HTERT RPE-1 (cell line): ENCODE measurements around the gene IGFBP7.

Experiments used
- in situ Hi-C: fragments of 300-500 bp; cut with MboI; formaldehyde crosslinking; loops from 4 replicates; pipeline ENCODE4 v1.14.3; 2020; ENCODE audit warnings: low sequenced_read_pairs

IGFBP7 gene

DNA sequence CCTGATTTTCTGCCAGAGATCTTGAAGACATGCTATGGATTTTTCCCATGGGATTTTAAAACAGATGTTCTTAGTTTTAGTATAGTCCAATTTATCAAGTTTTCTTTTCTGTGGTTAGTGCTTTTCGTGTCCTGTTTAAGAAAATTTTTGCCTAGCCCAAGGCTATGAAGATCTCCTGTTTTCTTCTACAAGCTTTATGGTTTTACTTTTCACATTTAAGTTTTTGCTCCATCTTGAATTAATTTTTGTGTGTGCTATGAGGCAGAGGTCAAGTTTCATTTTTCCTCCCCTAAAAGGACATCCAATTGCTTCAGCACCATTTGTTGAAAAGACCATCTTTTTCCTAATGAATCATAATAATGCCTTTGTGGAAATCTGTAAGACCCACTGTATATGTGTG is 65.9 kb downstream of the IGFBP7 start:
- in situ Hi-C loops, result no loop called here

DNA sequence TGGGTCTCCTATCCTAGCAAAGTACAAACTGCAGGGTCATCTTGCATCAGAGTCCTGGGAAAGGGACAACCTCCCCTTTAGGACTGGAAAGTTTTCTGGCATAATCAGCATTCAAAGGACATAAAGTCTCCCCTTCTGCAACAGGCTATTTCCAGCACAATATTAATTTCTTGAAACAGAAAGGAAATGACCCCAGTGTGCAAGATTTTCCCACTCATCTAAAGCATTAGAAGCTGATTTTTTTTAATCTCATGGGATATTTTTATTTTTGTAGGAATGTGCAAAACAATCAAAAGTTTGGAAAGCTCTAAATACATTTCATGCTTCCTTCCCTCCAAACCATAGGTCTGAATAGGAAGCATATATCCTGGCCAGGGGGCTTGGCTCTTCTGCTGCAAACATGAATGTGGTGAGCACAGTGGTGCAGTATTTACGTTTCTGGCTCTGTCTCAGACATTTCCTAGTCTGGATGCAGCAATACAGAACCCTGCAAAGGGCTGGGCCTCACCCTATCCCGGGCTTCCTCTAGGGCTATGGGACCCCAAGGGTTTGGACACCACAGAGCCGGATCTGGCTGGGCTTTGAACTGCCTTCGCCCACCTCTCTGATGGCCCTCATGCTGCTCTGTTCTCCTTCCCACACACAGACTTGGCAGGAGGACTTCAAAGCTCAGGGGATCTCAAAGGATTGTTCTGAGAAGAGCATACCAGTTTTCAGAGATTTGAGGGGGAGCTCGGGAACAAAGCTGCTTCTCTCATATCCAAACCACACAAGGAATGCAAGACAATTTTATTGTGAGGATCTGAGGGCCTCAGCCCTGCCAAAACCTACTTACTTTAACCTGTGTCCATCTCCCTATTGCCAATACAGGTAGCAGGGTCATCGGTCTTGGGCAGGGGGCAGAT is 66.6 kb downstream of the IGFBP7 start:
- in situ Hi-C loops, result no loop called here

DNA sequence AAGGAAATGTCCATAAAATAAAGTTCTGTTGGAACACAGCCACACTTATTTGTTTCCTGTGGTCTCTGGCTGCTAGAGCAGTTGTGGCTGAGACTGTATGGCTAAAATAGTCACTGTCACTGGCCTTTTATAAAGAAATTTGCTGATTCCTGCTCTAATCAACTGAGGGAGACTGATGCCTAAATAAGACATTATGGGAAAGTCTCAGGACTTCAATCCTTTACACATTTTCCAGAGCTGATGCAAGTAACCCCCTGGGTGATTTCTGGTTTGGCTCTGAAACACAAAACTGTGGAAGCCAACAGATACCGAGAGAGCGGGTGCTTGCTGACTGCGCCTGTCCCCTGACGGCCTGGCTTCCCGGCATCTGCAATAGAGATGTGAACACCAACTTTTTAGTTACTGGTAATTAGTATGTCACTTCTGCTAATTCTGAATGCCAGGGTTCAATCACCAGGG is 67.4 kb downstream of the IGFBP7 start:
- in situ Hi-C loops, result no loop called here

DNA sequence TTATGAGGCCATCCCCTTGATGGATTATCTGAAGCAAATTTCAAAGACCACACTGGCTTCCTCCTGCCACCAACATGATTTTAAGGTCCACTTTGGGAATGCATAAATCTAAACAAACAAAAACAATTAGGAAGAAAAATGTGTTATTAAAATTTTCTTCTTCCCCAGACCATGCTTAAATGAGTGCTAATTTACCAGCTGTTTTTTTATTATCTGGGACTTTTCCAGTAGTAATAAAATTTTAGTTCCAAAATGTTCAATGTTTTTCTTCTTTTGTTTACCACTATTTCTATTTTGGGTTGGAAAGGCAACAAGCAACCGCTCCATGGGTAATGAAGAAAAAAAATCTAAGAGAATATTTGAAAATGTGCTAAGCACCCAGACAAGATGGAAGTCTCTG is 69.2 kb downstream of the IGFBP7 start:
- in situ Hi-C loops, result no loop called here

DNA sequence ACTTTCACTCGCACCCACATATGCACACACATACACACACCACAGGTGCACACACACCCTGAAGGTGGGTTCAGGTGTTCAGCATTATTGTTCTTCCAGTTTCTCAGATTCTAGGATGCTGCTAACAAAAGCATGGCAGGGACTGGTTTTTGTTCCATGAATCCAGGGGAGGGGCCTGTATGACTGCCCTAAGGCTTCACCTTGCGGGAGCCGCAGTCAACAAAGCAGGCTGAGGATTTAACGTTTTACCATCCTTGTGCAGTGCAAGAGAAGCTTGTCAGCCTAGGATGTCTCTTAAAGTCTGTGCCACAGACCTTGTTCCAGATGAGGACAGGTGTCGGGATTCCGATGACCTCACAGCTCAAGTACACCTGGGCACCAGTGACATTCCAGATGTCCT is 69.7 kb downstream of the IGFBP7 start:
- in situ Hi-C loops, result no loop called here

DNA sequence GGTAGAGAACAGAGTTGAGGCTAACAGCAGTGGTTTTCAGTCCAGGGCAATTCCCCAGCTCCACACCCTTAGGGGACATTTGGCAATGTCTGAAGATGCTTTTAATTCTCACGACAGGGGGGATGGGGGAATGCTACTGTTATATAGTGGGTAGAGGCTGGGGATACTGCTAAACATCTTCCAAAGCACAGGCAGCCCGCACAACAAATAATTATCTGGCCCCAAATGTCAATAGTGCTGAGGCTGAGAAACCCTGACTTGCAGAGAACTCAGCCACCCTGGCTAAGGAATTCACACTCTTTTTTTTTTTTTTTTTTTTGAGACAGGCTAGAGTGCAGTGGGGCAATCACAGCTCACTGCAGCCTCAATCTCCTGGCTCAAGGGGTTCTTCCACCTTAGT is 70.8 kb downstream of the IGFBP7 start:
- in situ Hi-C loops, result no loop called here

DNA sequence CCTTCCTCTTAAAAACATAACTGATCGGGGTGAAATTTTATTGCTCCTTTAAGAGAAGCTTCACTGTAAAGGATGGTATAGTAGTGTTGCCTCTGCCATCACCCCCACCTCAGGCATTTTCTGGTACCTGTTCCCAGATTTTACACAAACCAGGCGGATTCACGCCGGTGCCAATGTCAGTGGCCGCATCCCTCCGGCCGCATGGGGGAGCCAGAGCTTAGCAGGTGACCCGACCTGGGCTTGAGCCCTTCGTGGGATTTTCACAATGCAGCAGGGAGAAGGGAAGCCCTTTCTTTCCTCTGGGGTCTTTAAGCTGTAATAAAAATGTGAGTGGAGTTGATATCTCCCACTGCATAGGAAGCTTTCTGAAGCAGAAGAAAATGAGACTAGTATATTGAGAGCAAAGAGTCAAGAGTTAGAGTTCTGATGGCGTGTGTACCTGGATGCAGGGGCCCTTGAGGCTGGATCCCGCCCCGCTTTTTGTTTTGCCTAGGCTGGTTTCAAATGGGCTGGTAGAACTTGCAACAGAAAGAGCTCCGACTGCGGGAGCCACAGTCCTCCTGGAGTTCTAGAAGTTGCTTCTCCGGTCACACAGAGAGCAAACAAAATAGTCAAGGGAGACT is 72.1 kb downstream of the IGFBP7 start:
- in situ Hi-C loops, result no loop called here

DNA sequence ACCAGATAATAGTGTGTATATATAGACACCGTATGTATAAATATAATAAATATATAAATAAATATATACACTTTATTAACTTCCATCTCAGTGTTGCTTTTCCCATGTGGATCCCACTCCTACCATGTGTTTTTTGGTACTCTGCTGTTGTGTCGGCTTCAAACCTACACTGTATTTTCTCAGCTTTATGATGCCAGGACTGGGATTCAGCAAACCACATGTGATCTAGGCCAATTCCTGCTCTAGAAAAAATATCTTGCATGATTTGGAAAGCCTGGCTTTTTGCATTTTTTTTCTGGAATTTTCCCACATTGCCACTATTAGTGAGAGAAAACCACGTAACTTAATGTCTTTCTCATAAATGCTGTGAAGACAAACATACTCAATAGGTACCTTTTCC is 75.7 kb downstream of the IGFBP7 start:
- in situ Hi-C loops, result no loop called here

DNA sequence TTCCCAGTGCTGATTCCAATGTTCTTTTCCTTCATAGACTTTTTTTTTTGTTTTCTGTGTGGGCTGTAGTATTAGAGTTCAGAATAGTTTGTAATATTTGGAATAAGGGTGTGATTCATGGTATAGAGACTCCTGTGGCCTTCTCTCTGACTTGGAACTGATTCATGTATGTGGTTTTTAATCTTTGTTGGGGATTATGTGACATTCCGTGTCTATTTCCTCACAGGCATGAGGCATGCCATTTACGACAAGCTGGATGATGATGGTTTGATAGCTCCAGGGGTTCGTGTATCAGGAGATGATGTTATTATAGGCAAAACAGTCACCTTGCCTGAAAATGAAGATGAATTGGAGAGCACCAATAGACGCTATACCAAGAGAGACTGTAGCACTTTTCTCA is 87.1 kb downstream of the IGFBP7 start:
- in situ Hi-C loops, result no loop called here

DNA sequence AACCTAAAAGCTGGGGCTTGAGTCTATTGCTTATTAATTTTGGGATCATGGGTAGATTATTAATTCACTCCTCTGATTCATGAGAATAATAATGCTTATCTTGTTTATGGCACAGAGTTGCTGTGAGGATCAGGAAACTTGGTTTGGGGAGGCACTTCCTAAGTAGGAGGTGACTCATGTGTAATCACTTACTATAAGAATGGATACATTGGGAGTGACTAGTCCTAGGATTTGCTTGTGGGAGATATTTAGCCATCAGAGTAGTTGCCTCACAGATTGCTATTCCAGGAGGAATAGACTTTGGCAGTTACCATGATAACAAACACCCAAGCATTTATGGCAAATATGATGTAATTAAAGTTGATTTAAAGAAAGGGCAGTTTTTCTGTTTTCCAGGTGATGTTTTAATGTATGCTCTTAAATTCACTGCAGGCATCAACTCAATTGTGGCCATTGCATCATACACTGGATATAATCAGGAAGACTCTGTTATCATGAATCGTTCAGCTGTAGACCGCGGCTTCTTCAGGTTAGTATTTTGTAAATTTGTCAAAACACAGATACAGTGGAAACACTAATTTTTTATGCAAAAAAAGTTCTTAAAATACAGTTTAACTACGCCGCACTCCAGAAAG is 89.6 kb downstream of the IGFBP7 start:
- in situ Hi-C loops, result no loop called here

DNA sequence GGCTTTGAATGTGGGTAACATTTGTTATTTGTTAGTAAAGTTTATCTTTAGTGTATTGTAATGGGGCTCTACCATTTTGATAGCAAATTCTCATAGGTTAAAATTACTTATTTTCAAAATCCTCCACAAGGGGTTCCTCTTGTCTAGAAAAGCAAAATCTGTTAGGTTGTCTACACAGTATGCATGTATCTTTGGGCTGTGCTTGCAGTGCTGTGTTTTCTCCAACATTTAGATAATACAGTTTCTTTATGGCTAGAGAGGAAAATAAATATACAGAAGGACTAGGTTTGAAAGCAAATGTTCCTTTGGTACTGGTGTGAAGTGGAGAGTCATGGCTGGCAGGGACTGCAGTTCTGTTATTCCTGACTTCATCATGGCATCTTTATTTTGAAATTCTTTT is 91.2 kb downstream of the IGFBP7 start:
- in situ Hi-C loops, result no loop called here

DNA sequence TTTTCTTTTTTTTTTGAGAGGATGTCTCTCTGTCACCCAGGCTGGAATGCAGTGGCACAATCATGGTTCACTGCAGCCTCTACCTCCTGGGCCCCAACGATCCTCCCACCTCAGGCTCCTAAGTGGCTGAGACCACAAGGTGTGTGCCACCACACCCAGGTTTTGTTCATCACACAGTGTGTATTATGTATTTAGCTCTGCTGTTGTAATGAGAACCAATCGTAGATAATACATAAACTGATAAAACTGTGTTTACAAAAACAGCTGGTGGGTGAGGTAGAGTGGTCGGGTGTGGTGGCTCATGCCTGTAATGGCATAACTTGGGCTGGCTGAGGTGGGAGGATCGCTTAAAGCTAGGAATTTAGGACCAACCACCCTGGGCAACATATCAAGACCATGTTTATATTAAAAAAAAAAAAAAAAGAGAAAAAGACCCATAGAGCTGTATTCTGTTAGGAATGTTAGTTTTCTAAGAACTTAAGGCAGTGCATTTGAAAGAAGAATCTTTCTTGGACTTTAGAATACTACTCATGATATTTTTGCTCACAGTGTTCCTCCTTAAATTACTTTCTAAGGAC is 96.6 kb downstream of the IGFBP7 start:
- in situ Hi-C loops, result no loop called here

DNA sequence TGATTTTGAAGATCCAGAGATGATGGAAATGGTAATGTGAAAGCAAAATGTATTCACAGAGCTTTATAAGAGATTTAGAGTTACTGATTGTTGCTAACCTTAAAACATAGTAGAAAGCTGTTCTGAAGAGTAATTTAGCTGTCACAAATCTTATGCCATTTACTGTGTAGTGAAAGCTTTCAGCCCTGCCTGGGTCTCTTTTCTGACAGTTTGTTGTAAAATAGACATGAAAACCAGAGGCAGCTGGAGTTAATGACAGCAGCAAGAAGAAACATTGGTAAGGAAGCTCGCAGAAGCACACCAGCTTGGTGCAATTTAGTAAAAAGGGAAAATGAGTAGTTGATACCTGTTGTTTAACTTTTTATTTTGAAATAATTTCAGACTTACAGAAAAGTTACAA is 110.4 kb downstream of the IGFBP7 start:
- in situ Hi-C loops, result no loop called here

DNA sequence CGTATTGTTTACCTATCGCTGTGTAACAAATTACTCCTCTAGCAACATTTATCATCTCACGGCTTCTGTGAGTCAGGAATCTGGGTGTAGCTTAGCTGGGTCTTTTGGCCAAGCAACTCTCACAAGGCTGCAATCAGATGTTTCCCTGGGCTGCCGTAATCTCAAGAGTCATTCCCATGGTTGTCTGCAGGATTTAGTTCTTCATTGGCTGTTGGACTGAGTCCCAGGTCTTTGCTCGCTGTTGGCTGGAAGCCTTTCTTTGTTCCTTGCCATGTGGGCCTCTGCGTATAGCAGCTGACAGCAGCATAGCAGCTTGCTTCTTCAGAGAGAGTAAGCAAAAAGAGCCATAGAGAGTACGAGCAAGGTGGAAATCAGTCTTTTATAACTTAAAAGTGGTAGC is 114.7 kb downstream of the IGFBP7 start:
- in situ Hi-C loops, result no loop called here

DNA sequence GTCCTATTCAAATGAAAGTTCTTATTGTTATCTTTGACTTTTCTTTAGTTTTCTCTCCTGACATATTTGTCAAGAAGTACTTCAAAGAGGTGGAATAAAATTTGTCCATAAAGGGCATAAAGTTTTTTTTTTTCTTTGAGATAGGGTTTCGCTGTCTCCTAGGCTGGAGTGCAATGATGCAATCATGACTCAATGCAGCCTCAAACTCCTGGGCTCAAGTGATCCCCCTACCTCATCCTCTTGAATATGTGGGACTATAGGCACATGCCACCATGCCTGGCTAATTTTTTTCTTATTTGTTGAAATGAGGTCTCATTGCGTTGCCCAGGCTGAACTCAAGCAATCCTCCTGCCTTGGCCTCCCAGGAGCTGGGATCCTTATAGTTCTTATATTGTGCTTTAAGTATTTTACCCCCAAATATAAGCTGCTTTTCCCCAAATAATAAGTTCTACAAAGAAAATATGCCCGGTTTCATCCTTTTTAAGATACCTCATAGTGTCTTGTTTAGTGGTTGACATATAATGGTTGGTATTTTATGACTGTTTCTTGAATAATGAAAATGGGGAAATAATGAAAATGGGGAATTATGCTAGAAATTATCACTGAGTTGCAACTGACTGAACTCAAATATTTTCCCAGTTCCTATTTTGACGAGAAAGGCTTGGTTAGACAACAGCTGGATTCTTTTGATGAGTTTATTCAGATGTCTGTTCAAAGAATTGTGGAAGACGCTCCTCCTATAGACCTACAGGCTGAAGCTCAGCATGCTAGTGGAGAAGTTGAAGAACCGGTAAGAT is 119.9 kb downstream of the IGFBP7 start:
- in situ Hi-C loops, result no loop called here

DNA sequence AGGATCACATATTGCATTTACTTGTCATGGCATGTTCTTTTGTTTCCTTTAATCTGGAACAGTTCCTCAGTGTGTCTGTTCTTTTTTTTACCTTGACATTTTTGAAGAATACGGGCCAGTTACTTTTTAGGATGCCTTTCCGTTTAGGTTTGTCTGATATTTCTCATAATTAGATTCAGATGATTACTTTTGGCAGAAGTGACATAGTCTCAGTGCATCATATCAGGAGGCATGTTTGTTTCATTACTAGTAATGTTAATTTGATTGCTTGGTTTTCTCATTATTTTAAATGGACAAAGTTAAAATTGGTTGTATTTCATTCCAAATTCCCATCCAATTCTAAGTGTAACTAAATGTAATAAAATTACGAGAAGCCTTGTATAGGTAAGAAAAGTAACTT is 123.2 kb downstream of the IGFBP7 start:
- in situ Hi-C loops, result no loop called here

DNA sequence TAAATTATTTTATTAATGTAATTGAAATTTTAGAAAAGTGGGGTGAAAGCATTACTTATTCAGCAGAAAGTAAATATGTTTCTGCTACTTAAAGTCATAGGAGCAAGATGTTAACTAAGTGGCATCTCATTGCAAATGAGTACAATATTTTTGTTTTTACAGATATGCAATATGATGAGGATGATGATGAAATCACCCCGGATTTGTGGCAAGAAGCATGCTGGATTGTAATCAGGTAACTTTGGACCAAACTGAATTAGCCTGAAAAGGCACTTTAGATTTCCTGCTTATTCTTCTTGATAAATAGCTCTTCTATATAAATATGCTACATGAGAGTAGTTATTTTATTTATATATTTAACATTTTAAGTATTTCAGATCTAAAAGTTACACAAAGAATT is 124.0 kb downstream of the IGFBP7 start:
- in situ Hi-C loops, result no loop called here

DNA sequence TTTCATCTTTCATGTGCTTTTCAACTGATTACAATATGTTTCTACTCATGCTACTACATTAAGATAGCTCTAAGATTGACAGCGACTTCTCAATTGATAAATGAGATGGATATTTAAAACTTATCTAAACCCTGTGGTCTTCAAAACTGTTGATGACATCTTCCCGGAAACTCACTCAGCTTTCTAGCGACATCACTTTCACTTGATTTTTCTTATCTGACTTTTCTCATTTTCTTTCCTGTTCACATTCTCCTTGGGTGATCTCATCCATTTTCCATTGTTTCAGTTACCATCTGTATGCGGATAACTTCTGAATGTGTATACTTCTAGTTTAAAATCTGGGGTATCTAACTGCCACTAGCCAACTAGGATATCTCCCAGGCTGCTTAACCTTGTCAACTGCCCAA is 128.4 kb downstream of the IGFBP7 start:
- in situ Hi-C loops, result no loop called here
